ENCODE results near the gene MAPT. TPM values are rescaled to one million over a fixed set of nuclear protein-coding genes. Genes with fewer than 3 reads are reported as not detected.

The MAPT gene
- total RNA-seq, 2 donors from 2014 or later: 20.8 to 24.0 TPM

DNA sequence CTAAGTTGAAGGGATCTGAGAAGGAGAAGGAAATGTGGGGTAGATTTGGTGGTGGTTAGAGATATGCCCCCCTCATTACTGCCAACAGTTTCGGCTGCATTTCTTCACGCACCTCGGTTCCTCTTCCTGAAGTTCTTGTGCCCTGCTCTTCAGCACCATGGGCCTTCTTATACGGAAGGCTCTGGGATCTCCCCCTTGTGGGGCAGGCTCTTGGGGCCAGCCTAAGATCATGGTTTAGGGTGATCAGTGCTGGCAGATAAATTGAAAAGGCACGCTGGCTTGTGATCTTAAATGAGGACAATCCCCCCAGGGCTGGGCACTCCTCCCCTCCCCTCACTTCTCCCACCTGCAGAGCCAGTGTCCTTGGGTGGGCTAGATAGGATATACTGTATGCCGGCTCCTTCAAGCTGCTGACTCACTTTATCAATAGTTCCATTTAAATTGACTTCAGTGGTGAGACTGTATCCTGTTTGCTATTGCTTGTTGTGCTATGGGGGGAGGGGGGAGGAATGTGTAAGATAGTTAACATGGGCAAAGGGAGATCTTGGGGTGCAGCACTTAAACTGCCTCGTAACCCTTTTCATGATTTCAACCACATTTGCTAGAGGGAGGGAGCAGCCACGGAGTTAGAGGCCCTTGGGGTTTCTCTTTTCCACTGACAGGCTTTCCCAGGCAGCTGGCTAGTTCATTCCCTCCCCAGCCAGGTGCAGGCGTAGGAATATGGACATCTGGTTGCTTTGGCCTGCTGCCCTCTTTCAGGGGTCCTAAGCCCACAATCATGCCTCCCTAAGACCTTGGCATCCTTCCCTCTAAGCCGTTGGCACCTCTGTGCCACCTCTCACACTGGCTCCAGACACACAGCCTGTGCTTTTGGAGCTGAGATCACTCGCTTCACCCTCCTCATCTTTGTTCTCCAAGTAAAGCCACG is 133.0 kb downstream of the MAPT start:
- ATAC-seq (peak in 1 of 2 donors; percentile 21), DNase-seq (no peak)
- intact Hi-C loops (cut with DNase I): no loop called here

DNA sequence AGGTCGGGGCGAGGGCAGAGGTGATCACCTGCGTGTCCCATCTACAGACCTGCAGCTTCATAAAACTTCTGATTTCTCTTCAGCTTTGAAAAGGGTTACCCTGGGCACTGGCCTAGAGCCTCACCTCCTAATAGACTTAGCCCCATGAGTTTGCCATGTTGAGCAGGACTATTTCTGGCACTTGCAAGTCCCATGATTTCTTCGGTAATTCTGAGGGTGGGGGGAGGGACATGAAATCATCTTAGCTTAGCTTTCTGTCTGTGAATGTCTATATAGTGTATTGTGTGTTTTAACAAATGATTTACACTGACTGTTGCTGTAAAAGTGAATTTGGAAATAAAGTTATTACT is 133.6 kb downstream of the MAPT start:
- intact Hi-C loops (cut with DNase I): no loop called here
- ATAC-seq (no peak), DNase-seq (no peak)

DNA sequence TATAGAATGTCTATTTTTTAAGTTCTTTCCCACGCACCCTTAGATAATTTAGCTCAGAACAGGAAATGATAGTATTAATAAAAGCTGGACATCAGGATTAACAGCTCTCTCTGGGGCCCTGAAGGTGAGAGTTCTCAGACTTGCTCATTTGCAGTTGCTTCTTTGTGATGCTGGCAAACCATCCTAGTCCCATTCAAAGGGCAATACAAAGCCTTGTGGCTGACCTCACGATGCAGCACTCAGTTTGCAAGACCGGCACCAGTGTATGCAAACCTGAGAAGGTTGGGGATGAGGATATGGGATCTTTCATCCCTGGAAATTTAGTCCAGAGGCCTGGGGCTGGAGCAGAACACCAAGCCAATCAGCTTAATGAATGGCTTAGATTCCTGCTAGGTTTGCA is 134.0 kb downstream of the MAPT start:
- DNase-seq (no peak), ATAC-seq (no peak)
- intact Hi-C loops (cut with DNase I): no loop called here

DNA sequence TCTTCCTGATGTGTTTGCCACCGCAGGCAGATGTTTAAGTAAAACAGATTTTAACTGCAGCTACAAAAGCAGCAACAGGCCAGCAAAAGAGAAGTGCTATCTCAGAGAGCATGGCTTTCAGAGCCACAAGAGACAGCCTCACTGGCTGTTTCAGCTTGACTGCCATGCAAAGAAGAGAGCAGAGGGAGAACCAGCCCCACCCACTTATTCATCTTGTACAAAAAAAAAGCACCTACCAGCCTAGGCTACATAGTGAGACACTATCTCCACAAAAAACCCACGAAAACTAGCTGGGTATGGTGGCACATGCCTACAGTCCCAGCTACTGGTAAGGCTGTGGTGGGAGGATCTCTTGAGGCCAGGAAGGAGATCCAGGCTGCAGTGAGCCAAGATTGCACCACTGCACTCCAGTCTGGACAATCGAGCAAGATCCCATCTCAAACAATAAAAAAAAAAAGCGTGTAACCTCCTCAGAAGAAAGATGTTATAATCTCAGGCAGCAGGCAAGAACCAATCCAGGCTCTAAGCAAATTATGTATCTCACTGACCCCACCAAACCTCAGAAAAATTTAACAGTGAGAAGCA is 134.7 kb downstream of the MAPT start:
- DNase-seq (no peak), ATAC-seq (no peak)
- intact Hi-C loops (cut with DNase I): no loop called here

DNA sequence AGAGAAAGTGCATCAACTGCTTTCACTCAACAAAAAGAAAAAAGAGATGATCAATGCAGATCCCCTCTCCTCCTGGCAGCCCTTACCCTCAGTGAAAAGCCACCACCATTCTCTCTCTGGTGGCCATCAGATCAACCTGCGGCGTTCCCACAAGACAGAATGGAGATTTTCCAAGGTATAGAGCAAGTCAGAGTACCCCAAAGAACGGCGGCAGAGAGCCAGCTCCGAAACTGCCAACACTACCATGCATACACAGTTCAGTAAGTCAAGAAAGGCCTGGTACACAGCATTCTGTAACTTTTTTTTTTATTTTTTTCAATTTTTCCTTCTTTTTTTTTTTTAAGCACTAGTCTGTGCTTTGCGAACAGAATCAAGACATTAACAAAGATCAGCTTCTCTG is 135.3 kb downstream of the MAPT start:
- DNase-seq (no peak), ATAC-seq (no peak)
- intact Hi-C loops (cut with DNase I): no loop called here

DNA sequence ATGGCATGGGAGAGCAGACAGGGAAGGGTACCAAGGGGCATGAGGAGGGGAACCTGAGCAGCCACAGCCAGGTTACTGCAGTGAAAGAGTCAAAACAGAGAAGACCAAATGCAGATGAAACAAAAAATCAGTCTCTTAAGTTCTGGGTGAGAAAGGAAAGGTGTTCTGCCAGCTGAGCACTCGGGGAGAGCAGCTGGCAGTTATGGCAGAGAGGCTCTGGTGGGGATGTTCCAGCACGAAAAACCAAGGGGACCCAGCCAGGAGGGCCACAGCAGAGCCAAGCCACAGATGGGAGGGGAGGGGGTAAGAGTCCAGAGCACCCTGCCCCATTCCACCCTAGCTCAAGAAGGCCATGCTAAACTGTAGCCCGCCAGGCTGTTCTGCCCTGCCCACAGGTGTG is 136.4 kb downstream of the MAPT start:
- ATAC-seq: no peak
- no peak for DNase-seq
- intact Hi-C loops (cut with DNase I): no loop called here

DNA sequence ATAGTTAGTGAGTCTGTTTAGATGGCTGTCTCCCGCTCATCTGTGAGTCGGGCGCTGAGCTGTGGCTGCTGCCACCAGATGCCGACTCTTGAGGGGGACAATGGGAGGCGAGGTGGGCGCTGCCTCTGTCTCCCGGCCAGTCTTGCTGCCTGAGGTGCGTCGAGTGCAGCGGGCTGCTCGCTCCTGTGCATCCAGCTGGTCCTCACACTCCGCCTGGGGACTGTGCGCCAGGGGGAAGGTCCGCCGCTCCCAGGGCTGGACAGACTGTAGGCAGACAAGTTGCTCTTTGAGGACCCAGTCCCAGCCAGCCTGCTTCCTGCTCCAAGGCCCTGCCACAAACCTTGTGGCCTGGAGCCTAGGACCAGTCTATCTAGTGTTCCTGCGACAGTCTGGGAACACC is 137.1 kb downstream of the MAPT start:
- DNase-seq: no peak
- intact Hi-C loops (cut with DNase I): no loop called here
- ATAC-seq: no peak

DNA sequence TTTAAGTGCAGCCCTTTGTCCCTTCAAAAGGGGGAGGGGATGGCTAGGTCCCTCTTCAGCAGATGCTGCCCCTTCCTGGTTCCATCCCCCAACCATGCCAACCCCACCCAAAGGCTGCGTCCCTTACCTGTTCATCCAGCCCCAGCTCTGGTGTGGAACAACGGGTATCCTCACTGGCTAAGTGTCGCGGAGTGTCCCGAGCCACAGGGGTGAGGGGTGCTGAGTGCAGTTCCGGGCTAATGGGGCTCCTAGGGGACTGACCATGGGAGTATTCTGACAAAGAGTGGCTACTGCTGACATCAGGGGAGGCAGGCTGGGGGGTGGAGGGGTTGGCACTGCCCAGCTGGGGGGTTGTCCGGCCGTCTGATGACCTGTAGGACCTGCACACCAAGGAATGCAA is 137.6 kb downstream of the MAPT start:
- intact Hi-C loops (cut with DNase I): no loop called here

DNA sequence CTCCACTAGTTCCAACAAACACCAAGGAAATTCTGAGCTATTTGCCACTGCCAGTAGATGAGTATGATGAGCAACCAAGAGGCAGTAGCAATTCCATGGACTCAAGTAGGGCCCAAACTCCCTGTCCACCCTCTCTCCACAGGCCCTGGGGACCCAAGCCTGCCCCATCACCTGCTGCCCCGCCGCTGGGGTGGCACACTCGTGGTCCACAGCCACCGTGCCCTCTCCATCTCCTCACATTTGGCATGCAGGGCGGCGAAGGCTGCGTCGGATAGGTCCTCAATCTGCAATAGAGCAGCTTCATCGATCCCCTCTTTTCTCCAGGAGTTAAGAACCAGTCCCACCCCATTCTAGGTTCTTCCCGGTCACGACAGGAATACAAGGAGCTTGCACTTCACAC is 138.6 kb downstream of the MAPT start:
- intact Hi-C loops (cut with DNase I): no loop called here
- no peak for ATAC-seq
- no peak for DNase-seq

More for the DNA sequence above, 137.6 kb downstream of the MAPT start:
- ATAC-seq (no peak), DNase-seq (no peak)

DNA sequence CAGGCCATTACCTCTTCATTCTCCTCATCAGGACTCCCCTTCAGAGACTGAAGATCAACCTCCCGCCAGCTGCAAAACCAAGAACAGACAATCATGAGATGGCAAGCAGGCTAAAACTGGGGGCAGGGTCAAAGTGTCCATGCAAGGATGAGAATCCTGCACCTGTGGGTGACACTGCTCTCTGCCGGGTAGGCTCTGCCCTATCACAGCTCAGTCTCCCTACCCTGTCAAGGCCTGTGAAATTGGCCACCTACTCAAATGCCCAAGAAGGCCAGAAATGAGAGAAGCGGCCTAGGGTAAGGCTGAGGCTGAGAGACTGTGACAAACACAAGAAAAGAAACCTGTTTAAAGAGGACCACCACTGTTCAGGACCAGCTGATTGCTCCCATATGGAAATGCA is 139.0 kb downstream of the MAPT start:
- DNase-seq (no peak), ATAC-seq (no peak)
- intact Hi-C loops (cut with DNase I): no loop called here

DNA sequence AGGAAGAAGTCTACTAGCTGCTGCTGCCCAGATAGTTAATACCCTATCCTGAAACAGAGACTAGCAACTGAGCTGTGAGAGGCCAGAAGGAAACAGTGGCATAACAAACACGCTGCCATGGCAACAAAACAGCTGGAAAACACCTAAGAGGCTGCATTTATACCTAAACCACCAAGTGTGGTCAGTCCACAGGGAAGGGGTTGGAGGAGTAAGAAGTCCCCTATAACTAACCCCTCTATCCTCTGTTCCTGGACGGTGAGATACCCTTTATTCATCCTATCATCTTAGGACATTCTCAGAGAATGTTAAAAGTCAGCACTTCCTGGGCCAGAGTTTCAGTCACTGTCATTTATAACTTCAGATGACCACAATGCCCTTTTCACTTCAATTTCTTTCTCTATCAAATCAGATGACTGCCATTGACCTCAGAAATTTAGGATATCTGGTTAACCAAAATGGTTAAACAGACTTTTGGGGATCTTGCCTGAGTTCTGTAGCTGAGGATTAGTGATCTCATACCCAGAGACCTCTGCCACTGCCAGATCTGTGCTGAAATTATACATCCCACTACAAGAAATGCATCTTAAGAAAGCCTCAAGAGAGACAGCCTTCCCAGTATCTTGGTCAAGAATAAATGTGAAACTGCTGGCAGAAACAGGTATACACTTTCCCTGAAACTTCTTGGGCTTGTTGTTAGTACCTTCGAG is 140.9 kb downstream of the MAPT start:
- intact Hi-C loops (cut with DNase I): loop anchor here in 1 of 2 donors (5.0 kb wide), 1 partner anchor 33 kb away; no protein-coding TSS in a partner anchor
- ATAC-seq: no peak
- DNase-seq: no peak

DNA sequence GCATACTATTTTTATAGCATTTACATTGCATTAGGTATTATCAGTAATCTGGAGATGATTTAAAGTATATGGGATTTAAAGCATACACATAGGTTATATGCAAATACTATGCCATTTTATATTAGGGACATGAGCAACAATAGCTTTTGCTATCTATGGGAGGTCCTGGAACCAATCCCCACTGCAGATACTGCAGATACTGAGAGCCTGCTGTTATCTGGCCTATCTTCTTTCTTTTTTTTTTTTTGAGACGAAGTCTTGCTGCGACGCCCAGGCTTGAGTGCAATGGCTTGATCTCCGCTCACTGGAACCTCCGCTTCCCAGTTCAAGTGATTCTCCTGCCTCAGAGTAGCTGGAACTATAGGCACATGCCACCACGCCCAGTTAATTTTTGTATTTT is 142.1 kb downstream of the MAPT start:
- intact Hi-C loops (cut with DNase I): loop anchor here in 1 of 2 donors (5.0 kb wide), 1 partner anchor 34 kb away; no protein-coding TSS in a partner anchor
- ATAC-seq (no peak), DNase-seq (no peak)

DNA sequence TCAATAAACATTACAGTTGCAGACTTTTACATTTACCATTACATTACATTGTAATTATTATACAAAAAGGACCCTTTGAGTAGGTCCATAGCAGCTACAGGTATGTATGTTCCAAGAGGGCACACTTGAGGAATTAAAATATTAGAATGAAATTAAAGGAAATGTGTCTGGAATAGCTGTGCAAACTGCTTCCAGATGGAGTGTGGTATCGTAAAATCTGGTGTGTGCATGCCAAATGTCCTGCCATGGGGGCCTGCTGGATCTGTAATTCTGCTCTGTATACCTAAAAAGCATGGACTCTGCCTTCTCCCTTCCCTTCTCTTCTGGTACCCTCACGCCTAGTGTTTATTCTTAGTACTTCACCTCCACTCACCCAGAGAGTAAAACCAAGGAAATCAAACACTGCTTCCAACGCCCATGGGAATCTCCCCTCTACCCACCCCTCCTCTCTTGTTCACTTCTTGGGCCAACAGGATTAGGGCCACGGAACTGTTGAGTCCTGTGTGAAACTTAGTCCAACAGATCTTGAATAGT is 143.4 kb downstream of the MAPT start:
- ATAC-seq (no peak), DNase-seq (no peak)
- intact Hi-C loops (cut with DNase I): loop anchor here in 1 of 2 donors (5.0 kb wide), 1 partner anchor 35 kb away; no protein-coding TSS in a partner anchor

DNA sequence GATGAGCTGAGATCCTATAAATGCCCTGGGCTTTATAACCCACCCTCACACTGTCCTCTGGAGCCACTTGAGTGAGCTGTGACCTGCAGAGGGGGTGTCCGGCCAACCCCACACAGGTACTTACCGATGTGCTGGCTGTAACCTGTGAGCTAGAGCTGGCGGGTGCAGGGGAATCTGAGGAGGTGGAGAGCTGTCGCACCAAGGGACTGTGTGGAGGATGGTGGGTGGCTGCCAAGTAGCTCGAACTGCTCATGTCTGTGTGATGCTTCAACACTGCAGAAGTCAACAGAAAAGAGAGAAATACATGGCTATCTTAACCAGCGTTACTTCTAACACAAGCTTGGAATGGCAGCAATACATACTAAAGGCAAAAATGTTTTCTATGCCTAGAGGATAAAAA is 144.1 kb downstream of the MAPT start:
- intact Hi-C loops (cut with DNase I): loop anchor here in 1 of 2 donors (5.0 kb wide), 1 partner anchor 36 kb away; no protein-coding TSS in a partner anchor
- ATAC-seq: no peak

DNA sequence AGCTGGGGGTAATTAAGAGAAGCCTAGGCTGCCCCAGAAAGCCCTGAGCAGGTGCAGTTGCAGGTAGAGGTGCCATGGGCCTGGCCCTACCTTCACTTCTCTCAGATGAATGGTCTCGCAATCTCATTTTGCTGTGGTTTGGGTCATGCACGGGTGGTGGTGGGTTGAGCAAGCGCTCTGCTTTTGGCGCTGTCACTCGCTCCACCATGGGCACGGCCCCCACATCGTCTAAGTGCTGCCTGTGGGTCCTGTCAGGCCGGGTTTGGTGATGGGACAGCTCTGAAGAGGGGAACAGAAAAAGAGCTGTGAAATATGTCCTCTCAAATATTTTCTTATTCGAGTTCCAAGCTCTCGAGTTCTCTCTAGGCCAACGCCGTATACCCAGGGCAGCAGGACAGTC is 144.6 kb downstream of the MAPT start:
- DNase-seq (no peak), ATAC-seq (no peak)
- intact Hi-C loops (cut with DNase I): loop anchor here in 1 of 2 donors (5.0 kb wide), 1 partner anchor 37 kb away; no protein-coding TSS in a partner anchor

More for the DNA sequence above, 144.1 kb downstream of the MAPT start:
- DNase-seq: no peak

DNA sequence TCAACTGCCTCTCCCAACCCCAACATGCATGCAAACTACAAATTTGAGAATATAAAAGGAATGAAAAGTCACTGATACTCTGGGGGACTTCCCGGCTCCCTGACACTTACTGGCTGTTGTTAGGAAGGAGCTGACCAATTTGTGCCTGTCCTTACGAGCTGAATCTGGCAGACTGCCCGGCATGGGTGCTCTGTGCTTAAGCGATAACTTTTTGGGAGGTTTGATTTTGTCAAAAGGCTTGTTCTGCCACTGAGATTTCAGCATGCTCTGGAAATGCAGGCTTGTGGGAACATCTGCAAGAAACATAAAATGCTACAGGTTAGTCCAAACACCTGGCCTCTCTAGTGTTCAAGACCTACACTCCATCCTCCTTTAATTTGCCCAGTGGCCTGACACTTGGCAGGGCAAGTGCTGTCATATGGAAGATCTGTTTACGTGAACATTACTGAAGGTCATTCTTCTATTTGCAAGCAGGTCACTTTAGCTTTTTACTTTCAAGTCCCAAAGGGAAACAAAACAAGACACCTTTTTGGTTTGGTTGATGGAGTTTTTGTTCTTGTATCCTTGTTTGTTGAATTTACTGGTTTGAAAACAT is 145.3 kb downstream of the MAPT start:
- ATAC-seq (peak; percentile 33 to 48), DNase-seq (no peak)
- intact Hi-C loops (cut with DNase I): loop anchor here (5.0 to 10.0 kb wide), 2 partner anchors 37 to 155 kb away; partner anchors contain the start of gene KANSL1 (in 1 of the 2)

DNA sequence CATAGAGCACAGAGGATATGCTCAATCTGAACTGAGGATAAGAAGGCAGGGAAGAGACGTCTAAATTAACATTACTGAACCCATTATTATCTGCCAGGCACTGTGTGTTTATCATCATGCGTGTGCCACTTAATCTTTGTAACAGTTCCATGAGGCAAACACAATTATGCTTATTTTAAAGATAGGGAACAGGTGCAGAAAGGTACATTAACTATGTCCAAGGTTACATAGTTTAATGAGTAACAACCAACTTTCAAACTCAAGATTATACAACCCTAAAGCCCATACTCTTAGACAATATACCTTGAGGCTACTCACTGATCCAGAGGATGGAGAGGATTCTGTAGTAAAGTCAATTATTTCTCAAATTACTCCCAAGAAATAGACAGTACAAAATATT is 147.9 kb downstream of the MAPT start:
- ATAC-seq (no peak), DNase-seq (no peak)
- intact Hi-C loops (cut with DNase I): loop anchor here in 1 of 2 donors (10.0 kb wide), 1 partner anchor 153 kb away; the partner anchor contains the start of gene KANSL1

DNA sequence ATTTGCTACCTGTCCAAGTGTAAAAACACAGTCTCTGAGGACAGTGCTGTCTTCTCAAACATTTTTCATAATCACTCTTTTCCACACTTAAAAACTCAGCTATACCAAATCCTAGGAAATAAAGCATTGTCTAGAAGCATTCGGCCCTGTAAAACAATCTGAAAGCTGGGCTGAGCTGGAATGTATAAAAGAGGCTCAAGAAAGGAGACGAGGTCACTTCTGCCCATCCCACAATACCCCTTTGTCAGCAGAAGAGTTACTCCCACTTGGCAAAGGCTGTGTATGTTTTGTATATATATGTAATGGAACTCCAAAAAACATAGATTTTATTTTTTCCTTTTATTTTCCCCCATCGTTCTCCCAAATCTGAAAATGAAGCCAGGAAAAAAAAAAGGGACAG is 148.6 kb downstream of the MAPT start:
- no peak for ATAC-seq
- DNase-seq: no peak
- intact Hi-C loops (cut with DNase I): loop anchor here in 1 of 2 donors (10.0 kb wide), 1 partner anchor 152 kb away; the partner anchor contains the start of gene KANSL1

DNA sequence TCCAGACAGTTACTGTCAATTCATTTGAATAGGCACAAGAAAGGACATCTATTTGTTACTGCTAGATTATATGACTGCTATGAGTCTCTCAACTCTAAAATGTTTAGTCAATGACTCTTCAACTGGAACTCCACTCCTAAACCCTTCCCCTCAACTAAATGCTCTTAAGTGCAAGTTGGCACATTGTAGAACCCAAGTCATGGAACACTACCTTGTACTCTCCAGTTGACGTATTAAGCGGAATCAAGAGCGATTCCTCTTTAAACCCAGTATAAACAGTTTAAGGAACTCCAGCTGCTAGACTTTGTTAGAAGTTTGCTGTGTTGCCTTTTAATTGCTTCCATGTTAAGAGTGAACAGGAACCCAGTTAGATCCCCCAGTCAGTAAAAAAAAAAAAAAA is 149.3 kb downstream of the MAPT start:
- no peak for DNase-seq
- ATAC-seq: no peak
- intact Hi-C loops (cut with DNase I): loop anchor here (1.0 to 10.0 kb wide), 3 partner anchors 149 to 169 kb away; partner anchors contain the start of gene KANSL1 (in 1 of the 2)

Measured in left cardiac atrium (tissue), 4 donors.